SU-DHL-6 (cell line): ENCODE data around the gene OSBP2.

Source experiments
- CTCF ChIP-seq: fragments of 200-600 bp; sonication (generic); IDR thresholded peaks from one replicate; pipeline ENCODE4 v1.5.1; 2017; ENCODE audit warnings: antibody characterized with exemption, mild to moderate bottlenecking, low read length, moderate library complexity; ENCODE audit not compliant: insufficient read depth, poor library complexity, severe bottlenecking
- EZH2phosphoT487 ChIP-seq: fragments of 200-600 bp; sonication (generic), shearing (Covaris generic); conservative IDR thresholded peaks from 2 replicates; pipeline ENCODE4 v1.6.1; 2018; ENCODE audit warnings: mild to moderate bottlenecking, antibody characterized with exemption, low read length, moderate library complexity, mixed read lengths

GRCh38 chr22:30864441-30865420 lies 170.1 kb downstream of the OSBP2 start:
- no peak for TF ChIP-seq CTCF
- TF ChIP-seq EZH2phosphoT487 = no peak
